GM15510 (cell line): Measurements from ENCODE around the gene ERGIC3.

ENCODE experiments used
- POLR2A ChIP-seq: IDR thresholded peaks from 3 replicates; pipeline ENCODE4 v1.6.1; 2011; ENCODE audit warnings: borderline replicate concordance; ENCODE audit not compliant: insufficient read length; ENCODE audit errors: extremely low read depth

Gene ERGIC3

DNA sequence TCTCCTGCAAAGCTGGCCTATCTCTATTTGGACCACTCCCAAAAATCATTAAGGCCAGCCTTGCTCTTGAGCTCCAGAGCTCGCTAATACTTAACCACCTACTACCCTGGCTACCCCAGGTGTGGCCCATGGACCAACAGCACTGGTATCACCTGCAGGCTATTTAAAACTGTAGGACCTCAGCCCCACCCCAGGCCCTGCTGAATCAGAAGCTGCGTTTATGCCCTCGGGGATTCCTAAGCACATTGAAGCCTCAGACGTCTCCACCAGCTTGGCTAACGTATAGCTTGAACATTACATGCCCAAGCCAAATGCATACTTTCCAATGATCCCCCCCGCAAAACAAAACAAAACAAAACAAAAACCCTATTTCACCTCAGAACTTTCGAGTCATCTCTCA is 54.0 kb downstream of the ERGIC3 start:
- TF ChIP-seq POLR2A = no peak

DNA sequence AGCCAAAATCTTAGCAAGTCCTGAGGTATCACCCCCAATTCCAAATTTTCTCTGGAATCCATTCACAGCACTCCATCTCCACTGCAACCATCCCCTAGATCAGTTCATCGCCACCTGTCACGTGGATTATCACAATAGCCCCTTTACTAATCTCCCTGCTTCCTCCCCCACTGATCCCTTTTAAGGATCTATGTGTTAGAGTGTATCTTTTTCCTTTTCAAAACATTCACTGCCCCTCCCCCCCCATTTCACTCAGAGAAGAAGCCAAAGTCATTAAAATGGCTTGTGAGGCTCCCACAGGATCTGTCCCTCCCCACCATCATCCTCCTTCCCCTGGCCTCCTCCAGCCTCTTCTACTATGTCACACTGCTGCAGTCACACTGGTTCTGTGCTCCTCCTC is 55.3 kb downstream of the ERGIC3 start:
- no peak for TF ChIP-seq POLR2A

- TF ChIP-seq POLR2A = no peak
These were observed 56.6 kb downstream of the ERGIC3 start for GRCh38 chr20:35598476-35598875.

- no peak for TF ChIP-seq POLR2A
These were observed 57.3 kb downstream of the ERGIC3 start for GRCh38 chr20:35598899-35599775.

GRCh38 chr20:35599776-35600120 is 57.9 kb downstream of the ERGIC3 start:
- no peak for TF ChIP-seq POLR2A

GRCh38 chr20:35600176-35600992 is 58.5 kb downstream of the ERGIC3 start:
- no peak for TF ChIP-seq POLR2A

GRCh38 chr20:35600993-35601973 is 59.4 kb downstream of the ERGIC3 start:
- TF ChIP-seq POLR2A = no peak

GRCh38 chr20:35601990-35602389 is 60.1 kb downstream of the ERGIC3 start:
- TF ChIP-seq POLR2A = no peak

GRCh38 chr20:35602851-35603495 is 61.1 kb downstream of the ERGIC3 start:
- no peak for TF ChIP-seq POLR2A

DNA sequence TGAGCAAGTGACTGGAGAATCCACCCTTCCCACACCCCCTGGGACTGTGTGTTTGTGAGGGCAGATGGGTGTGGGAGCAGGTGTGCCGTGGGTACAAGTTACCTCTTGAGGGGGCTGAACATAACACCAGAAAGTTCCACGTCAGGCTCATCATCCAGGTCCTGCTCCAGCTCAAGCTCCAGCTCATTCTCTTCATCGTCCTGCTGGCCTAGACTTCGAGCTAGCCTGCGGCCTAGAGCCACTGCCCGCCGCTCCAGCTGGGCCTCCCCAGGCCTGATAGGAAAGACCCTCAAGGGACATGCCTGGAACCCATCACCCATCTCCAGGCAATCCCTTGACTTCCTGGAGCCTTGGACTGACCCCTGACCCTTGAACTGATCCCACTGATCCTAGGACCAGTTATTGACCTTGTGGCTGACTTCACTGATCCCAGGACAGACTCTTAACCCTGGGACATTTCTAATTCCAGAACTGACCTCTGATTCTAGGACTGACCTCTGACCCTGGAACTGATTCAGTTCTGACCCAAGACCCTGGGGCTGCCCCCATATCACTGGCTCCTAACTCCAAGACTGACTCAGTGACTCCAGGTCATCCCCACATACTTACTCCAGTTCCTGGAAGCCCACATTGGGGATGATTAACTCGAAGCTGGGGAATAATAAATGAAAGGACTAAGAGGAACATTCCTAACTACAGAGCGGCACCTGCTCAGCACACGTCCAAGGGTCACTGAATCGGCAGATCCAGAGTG is 62.0 kb downstream of the ERGIC3 start:
- no peak for TF ChIP-seq POLR2A

- TF ChIP-seq POLR2A = no peak
These were observed 62.5 kb downstream of the ERGIC3 start for GRCh38 chr20:35604449-35604747.

- no peak for TF ChIP-seq POLR2A
These were observed 64.2 kb downstream of the ERGIC3 start for GRCh38 chr20:35606127-35606526.
